Purkinje cell (primary cell): Measurements from ENCODE around the gene TPCN2. TPM values are rescaled to one million over a fixed set of nuclear protein-coding genes. Genes with fewer than 3 reads are reported as not detected.

Experiments used
- polyA plus RNA-seq: library from polyadenylated mRNA; unstranded; fragments of >200 nt; fragmentation: Nextera tagmentation; gene quantifications from 2 replicates; pipeline ENCODE4 v1.2.1, GENCODE V29; 2014

TPCN2 gene
- polyA plus RNA-seq: 0.71 and 0.93 TPM in 2 replicates

DNA sequence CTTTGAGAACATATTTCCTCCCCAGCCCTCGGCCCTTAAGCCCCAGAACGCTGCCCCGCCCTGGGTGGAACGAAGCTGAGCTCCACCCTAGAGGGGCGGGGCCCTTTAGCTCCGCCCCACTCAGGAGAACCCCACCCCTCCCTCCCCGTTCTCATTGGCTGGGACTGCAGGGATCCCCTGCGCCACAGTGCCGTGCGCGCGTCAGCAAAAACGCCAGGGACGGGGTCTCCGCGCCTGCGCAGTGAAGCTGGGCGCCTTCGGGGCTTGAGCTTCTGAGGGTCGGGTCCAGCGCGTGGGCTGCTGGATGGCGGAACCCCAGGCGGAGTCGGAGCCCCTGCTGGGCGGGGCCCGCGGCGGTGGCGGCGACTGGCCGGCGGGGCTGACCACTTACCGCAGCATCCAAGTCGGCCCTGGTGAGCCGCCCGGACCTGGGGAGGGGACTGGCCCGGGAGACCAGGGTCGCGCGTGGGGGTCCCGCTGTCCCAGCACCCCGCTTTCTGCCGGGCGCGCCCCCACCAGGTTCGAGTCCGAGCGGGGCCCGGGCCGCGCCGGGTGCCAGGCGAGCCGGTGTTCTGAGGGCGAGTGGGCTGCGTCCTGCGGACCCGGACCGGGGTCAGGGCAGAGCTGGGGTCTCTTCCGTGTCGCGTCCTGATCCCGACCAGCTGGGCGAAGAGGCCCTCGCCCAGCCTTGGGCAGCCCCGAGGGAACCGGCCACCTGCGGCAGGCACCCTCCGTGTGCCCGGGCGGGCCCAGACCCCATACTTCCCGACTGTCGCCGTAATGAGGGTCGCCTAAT is at the start of gene TPCN2:
Gene TPCN2 (plus strand): TSS at position 239 of the 796 bp plus-strand sequence. CDS start 66 bp downstream, at position 305.

DNA sequence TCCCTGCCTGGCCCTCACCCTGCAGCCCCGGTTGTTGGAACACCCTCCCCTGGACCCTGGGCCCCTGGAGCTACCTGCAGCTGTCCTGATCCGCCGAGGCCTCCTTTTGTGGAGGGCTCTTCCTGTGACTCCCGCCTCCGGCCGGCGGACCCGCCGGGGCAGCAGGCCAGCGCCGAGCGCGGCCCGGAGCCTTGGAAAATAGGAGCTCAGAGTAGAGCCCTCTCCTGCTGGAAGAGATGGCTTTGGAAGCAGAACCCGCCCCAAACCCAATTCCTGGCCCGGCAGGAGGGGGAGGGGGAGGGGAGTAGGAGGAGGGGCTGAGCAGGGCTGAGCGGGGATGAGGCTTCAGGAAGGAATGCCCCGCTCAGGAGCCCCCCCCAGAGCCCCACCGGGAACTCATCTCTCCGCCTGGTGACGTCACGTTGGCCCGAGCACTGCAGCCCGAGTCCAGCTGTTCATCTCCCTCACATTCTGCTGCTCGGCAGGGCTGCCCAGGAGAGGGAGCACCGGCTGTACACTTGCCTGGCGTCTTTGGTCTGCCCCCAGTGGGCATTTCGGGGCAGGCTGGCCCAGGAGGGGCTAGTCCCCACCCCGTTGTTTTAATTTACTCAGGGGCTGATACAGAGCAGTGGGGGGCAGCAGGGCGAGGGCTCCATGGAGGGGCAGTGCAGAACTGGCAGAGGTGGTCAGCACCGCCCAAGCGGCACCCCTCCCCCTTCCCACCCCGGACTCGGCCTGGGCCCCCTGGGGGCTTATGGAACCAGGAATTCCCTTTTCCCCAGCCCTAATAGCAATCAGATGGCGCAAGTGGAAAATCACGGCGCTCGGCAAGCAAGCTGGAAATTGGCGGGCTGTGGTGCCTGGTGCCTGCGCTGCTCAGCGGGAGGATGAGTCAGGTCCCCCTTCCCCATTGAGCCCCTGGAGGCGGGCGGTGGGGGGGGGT is 35.5 kb upstream of the TPCN2 start, which contains the start of gene MRGPRF:
Gene MRGPRF (minus strand): TSS at position 238 of the 943 bp plus-strand sequence. CDS start 3,345 bp downstream, outside the sequence.

GRCh38 chr11:69155302-69156234 is 106.8 kb downstream of the TPCN2 start, which contains the start of gene SMIM38:
TSS of gene SMIM38 (plus strand) at chr11:69155935. CDS start at chr11:69157847, 1,912 bp downstream.

Other genes starting within 250 kb of the TPCN2 start
- 2.6 and 2.9 TPM in 2 replicates for gene CPT1A, start 207.0 kb upstream of the TPCN2 start, polyA plus RNA-seq
- 213 and 239 TPM in 2 replicates for gene MRPL21, start 145.1 kb upstream of the TPCN2 start, polyA plus RNA-seq
- gene IGHMBP2, start 145.0 kb upstream of the TPCN2 start, polyA plus RNA-seq: 2.3 and 9.9 TPM in 2 replicates
- not detected in 2 replicates for gene MRGPRD, start 67.9 kb upstream of the TPCN2 start, polyA plus RNA-seq
- not detected in 2 replicates for gene MRGPRF, start 35.7 kb upstream of the TPCN2 start, polyA plus RNA-seq
- gene SMIM38, start 107.0 kb downstream of the TPCN2 start, polyA plus RNA-seq: not detected in 2 replicates
- gene MYEOV, start 245.2 kb downstream of the TPCN2 start, polyA plus RNA-seq: not detected in 2 replicates